ENCODE results near the gene GNAI2.

GNAI2 gene

GRCh38 chr3:50192689-50193141 is 43.3 kb upstream of the GNAI2 start:
- FAIRE-seq (peak; percentile 46), DNase-seq (ENCODE audit: insufficient read length, low spot score) (peak; percentile 92)
- peak; percentile 83 for TF ChIP-seq CTCF (IDR thresholded peaks at IDR 0.05; ENCODE audit: insufficient read depth, missing control alignments)

GRCh38 chr3:50193286-50193685 is 42.7 kb upstream of the GNAI2 start:
- no peak for TF ChIP-seq CTCF (IDR thresholded peaks at IDR 0.05; ENCODE audit: insufficient read depth, missing control alignments)
- FAIRE-seq, result no peak
- DNase-seq (ENCODE audit: insufficient read length, low spot score), result no peak

GRCh38 chr3:50193746-50194127 is 42.3 kb upstream of the GNAI2 start:
- no peak for DNase-seq (ENCODE audit: insufficient read length, low spot score)
- no peak for TF ChIP-seq CTCF (IDR thresholded peaks at IDR 0.05; ENCODE audit: insufficient read depth, missing control alignments)
- FAIRE-seq, result no peak

- FAIRE-seq, result no peak
- peak; percentile 88 for DNase-seq (ENCODE audit: insufficient read length, low spot score)
- peak; percentile 74 for TF ChIP-seq CTCF (IDR thresholded peaks at IDR 0.05; ENCODE audit: insufficient read depth, missing control alignments)
These were observed 41.7 kb upstream of the GNAI2 start for GRCh38 chr3:50194128-50194902.

- TF ChIP-seq CTCF (IDR thresholded peaks at IDR 0.05; ENCODE audit: insufficient read depth, missing control alignments), result no peak
- FAIRE-seq (no peak), DNase-seq (ENCODE audit: insufficient read length, low spot score) (no peak)
These were observed 41.0 kb upstream of the GNAI2 start for GRCh38 chr3:50194903-50195500.

- TF ChIP-seq CTCF (IDR thresholded peaks at IDR 0.05; ENCODE audit: insufficient read depth, missing control alignments), result no peak
- DNase-seq (ENCODE audit: insufficient read length, low spot score), result no peak
These were observed 40.3 kb upstream of the GNAI2 start for GRCh38 chr3:50195501-50196252.

More at GRCh38 chr3:50195501-50196252, 40.3 kb upstream of the GNAI2 start:
- FAIRE-seq, result no peak

Data from D721Med (cell line).